SK-N-SH (cell line): ENCODE results near the gene MAP6D1. TPM values are rescaled to one million over a fixed set of nuclear protein-coding genes. Genes with fewer than 3 reads are reported as not detected.

ENCODE experiments used
- CTCF ChIA-PET: fragments of 300-600, 350-600 bp; formaldehyde crosslinking; extraction: SDS; loops from one replicate; lab custom pipeline; 2021; lab: Yijun Ruan, JAX
- POLR2A ChIA-PET: fragments of 350-600 bp; sonication (Branson Sonifier 250); formaldehyde crosslinking; extraction: SDS; loops from one replicate; lab custom pipeline; 2020; ENCODE audit warnings: antibody characterized with exemption, inconsistent platforms; lab: Yijun Ruan, JAX
- DNase-seq: peaks from one replicate; pipeline ENCODE4 v3.0.0; 2012
- H2AFZ ChIP-seq: fragments of 200-600 bp; sonication (generic); 2 replicates; pipeline ENCODE4 v1.8.1; 2016; ENCODE audit warnings: antibody characterized with exemption, mild to moderate bottlenecking, low read depth
- H3F3A ChIP-seq: fragments of 200-600 bp; sonication (generic); replicated peaks from 2 replicates; pipeline ENCODE3; 2016; ENCODE audit warnings: antibody characterized with exemption, mild to moderate bottlenecking; ENCODE audit not compliant: insufficient read depth
- H3K27ac ChIP-seq, 2 experiments: fragments of 200-500 bp in 1 of 2; fragments of 200-600 bp in 1 of 2; sonication (Bioruptor generic) in 1 of 2; sonication (generic), shearing (Covaris generic) in 1 of 2; 2 replicates each; pipeline versions ENCODE4 v1.5.1 to v1.6.1; 2014 to 2016; ENCODE audit warnings: low read depth in 2 of 2, inconsistent platforms in 1 of 2, low read length in 1 of 2, mild to moderate bottlenecking in 1 of 2, mixed read lengths in 1 of 2
- H3K27me3 ChIP-seq: fragments of 200-600 bp; sonication (generic), shearing (Covaris generic); 2 replicates; pipeline ENCODE4 v1.6.1; 2016; ENCODE audit warnings: mixed run types; ENCODE audit not compliant: insufficient read depth
- H3K36me3 ChIP-seq, 2 experiments: fragments of 200-500 bp in 1 of 2; fragments of 200-600 bp in 1 of 2; sonication (Bioruptor generic) in 1 of 2; sonication (generic) in 1 of 2; replicated peaks in 1 of 2; 2 replicates each; pipeline versions ENCODE3 to v1.5.1; 2014 to 2016; ENCODE audit warnings: low read length in 1 of 2, mild to moderate bottlenecking in 1 of 2; ENCODE audit not compliant: insufficient read depth in 2 of 2, control insufficient read depth in 1 of 2
- H3K4me1 ChIP-seq, 2 experiments: fragments of 200-500 bp in 1 of 2; fragments of 200-600 bp in 1 of 2; sonication (Bioruptor generic) in 1 of 2; sonication (generic), shearing (Covaris generic) in 1 of 2; 2 replicates each; pipeline versions ENCODE4 v1.5.1 to v1.6.1; 2014 to 2016; ENCODE audit warnings: low read depth in 1 of 2, low read length in 1 of 2, mixed run types in 1 of 2; ENCODE audit not compliant: insufficient read depth in 2 of 2, control insufficient read depth in 1 of 2
- H3K4me2 ChIP-seq: fragments of 200-600 bp; sonication (generic), shearing (Covaris generic); 2 replicates; pipeline ENCODE4 v1.6.1; 2017; ENCODE audit warnings: mixed run types
- H3K4me3 ChIP-seq, 2 experiments: fragments of 200-500 bp in 1 of 2; fragments of 200-600 bp in 1 of 2; sonication (Bioruptor generic) in 1 of 2; sonication (generic), shearing (Covaris generic) in 1 of 2; 2 replicates each; pipeline versions ENCODE4 v1.5.1 to v1.8.1; 2014 to 2016; ENCODE audit warnings: low read depth in 2 of 2, inconsistent platforms in 1 of 2, low read length in 1 of 2, mild to moderate bottlenecking in 1 of 2, mixed read lengths in 1 of 2, moderate library complexity in 1 of 2
- H3K79me2 ChIP-seq: fragments of 200-600 bp; sonication (generic); 2 replicates; pipeline ENCODE4 v1.8.1; 2017; ENCODE audit warnings: mild to moderate bottlenecking; ENCODE audit not compliant: insufficient read depth
- H3K9ac ChIP-seq: fragments of 200-600 bp; sonication (generic); 2 replicates; pipeline ENCODE4 v1.6.1; 2017; ENCODE audit warnings: mixed run types
- H3K9me2 ChIP-seq: fragments of 200-600 bp; sonication (generic); 2 replicates; pipeline ENCODE4 v1.6.1; 2017; ENCODE audit warnings: mixed run types
- H3K9me3 ChIP-seq: fragments of 200-600 bp; sonication (generic); 2 replicates; pipeline ENCODE4 v1.6.1; 2017; ENCODE audit warnings: mixed run types, mild to moderate bottlenecking, moderate library complexity
- H4K20me1 ChIP-seq: fragments of 200-600 bp; sonication (generic); 2 replicates; pipeline ENCODE4 v1.6.1; 2017; ENCODE audit warnings: mild to moderate bottlenecking, mixed run types; ENCODE audit not compliant: insufficient read depth
- CHD2 ChIP-seq: fragments of 150-350 bp; IDR thresholded peaks from 2 replicates; pipeline ENCODE4 v1.6.1; 2018; ENCODE audit warnings: low read length; ENCODE audit not compliant: partially characterized antibody
- ELF1 ChIP-seq: IDR thresholded peaks from 2 replicates; pipeline ENCODE4 v1.4.0; 2012
- EP300 ChIP-seq, 2 experiments: IDR thresholded peaks; 2 replicates each; pipeline versions ENCODE4 v1.4.0 to v1.6.1; 2012; ENCODE audit warnings: borderline replicate concordance in 1 of 2, low read depth in 1 of 2, low read length in 1 of 2
- FOXM1 ChIP-seq: IDR thresholded peaks from 2 replicates; pipeline ENCODE4 v1.4.0; 2012; ENCODE audit warnings: low read depth, mild to moderate bottlenecking
- GABPA ChIP-seq: IDR thresholded peaks from 2 replicates; pipeline ENCODE4 v1.4.0; 2012; ENCODE audit warnings: low read depth, mild to moderate bottlenecking
- GATA2 ChIP-seq: sonication (generic); formaldehyde crosslinking; IDR thresholded peaks from 2 replicates; pipeline ENCODE4 v1.5.0; 2020; ENCODE audit warnings: mild to moderate bottlenecking, missing genetic modification reagents
- MAX ChIP-seq: IDR thresholded peaks from 2 replicates; pipeline ENCODE4 v1.4.0; 2012; ENCODE audit warnings: low read depth
- MXI1 ChIP-seq: IDR thresholded peaks from 2 replicates; pipeline ENCODE4 v1.6.1; 2012; ENCODE audit warnings: mild to moderate bottlenecking, low read depth, low read length, improper control_type of control experiment
- NFIC ChIP-seq: IDR thresholded peaks from 2 replicates; pipeline ENCODE4 v1.4.0; 2012; ENCODE audit warnings: borderline replicate concordance
- PBX3 ChIP-seq: IDR thresholded peaks from 2 replicates; pipeline ENCODE4; 2012
- POLR2AphosphoS5 ChIP-seq: IDR thresholded peaks from 2 replicates; pipeline ENCODE4 v1.6.1; 2012; ENCODE audit warnings: low read depth, low read length
- RAD21 ChIP-seq: IDR thresholded peaks from 2 replicates; pipeline ENCODE4 v1.6.1; 2012; ENCODE audit warnings: mild to moderate bottlenecking, low read length
- RCOR1 ChIP-seq: fragments of 150-350 bp; IDR thresholded peaks from 2 replicates; pipeline ENCODE4 v1.6.1; 2017; ENCODE audit warnings: antibody characterized with exemption, low read length
- REST ChIP-seq: IDR thresholded peaks from 2 replicates; pipeline ENCODE4 v1.6.1; 2012; ENCODE audit warnings: mild to moderate bottlenecking, low read depth, low read length, moderate library complexity
- SMC3 ChIP-seq: IDR thresholded peaks from 2 replicates; pipeline ENCODE4 v1.6.1; 2012; ENCODE audit warnings: low read depth, low read length, improper control_type of control experiment
- TCF12 ChIP-seq: IDR thresholded peaks from 2 replicates; pipeline ENCODE4 v1.4.0; 2012
- TEAD4 ChIP-seq: IDR thresholded peaks from 2 replicates; pipeline ENCODE4 v1.4.0; 2012; ENCODE audit warnings: mild to moderate bottlenecking, borderline replicate concordance; ENCODE audit not compliant: insufficient read depth
- USF2 ChIP-seq: fragments of 150-350 bp; IDR thresholded peaks from 2 replicates; pipeline ENCODE4 v1.6.1; 2017; ENCODE audit warnings: antibody characterized with exemption, low read length, low read depth, borderline replicate concordance
- WGBS: methylation state at CpG from one replicate; pipeline ENCODE4 v1.1.6; 2017; ENCODE audit warnings: low lambda C conversion rate; 5-methylcytosine and 5-hydroxymethylcytosine counted together
- polyA plus RNA-seq, 3 experiments: library from polyadenylated mRNA; depleted of rRNA; stranded (reverse); fragments of >200 nt; gene quantifications; 2 replicates each; pipeline ENCODE4 v1.2.3, GENCODE V29; 2012

The MAP6D1 gene
- polyA plus RNA-seq, 1 of the 3 experiments (the other 2 are of a cell fraction) = 2.6 TPM

GRCh38 chr3:183827809-183828537 lies 2.6 kb upstream of the MAP6D1 start:
- Histone ChIP-seq H2AFZ (no peak overlapping the region), H3K4me2 (no peak overlapping the region), H3K9me3 (no peaks in the 10 kb centered on the region), H3K36me3 (peaks cover 11 to 37% of the 10 kb centered on the region in 2 experiments), H3K4me1 (peaks cover 0 to 26% of the 10 kb centered on the region in 2 experiments; a peak in 2 of 4 replicates), H3K9ac (no peak overlapping the region), H3F3A (peaks cover 15% of the 10 kb centered on the region), H3K27me3 (no peaks in the 10 kb centered on the region), H3K9me2 (no peaks in the 10 kb centered on the region), H3K79me2 (no peaks in the 10 kb centered on the region), H3K4me3 (no peak overlapping the region), H3K27ac (peak overlapping the region in 1 of 2 experiments; percentile 11; a peak in 1 of 4 replicates), H4K20me1 (0 out of 2 replicates have a peak, but pooled peaks cover 3% of the 10 kb centered on the region)
- DNase-seq = no peak
- CTCF ChIA-PET = interaction anchor here (1.4 to 4.1 kb wide), 2 partner anchors 11 to 57 kb away, joined by 3 to 29 read pairs; partner anchors contain the start of gene PARL
- TF ChIP-seq FOXM1 (no peak), CHD2 (no peak), MAX (no peak), ELF1 (no peak), TCF12 (no peak), GABPA (no peak), REST (no peak), TEAD4 (no peak), PBX3 (no peak), MXI1 (peak; percentile 94), USF2 (no peak), POLR2AphosphoS5 (no peak), RAD21 (0 out of 2 replicates have a peak, but pooled peaks have one; percentile 4), EP300 (IDR thresholded peaks at IDR 0.05; ENCODE audit: borderline replicate concordance in 1 of 2, low read depth in 1 of 2, low read length in 1 of 2) (peak in 1 of 2 experiments; percentile 31; a peak in 1 of 4 replicates), GATA2 (CRISPR knock-in tag) (peak; percentile 65; the same call in 1 of the 2 replicates), SMC3 (no peak), RCOR1 (0 out of 2 replicates have a peak, but pooled peaks have one; percentile 22), NFIC (no peak)
- TF ChIP-seq, all 33 proteins: peak for 5
- POLR2A ChIA-PET = interaction anchor here (0.9 kb wide), 1 partner anchor 10 kb away, joined by 3 read pairs; no protein-coding TSS in a partner anchor
- WGBS = 85% methylated on average over 9 of the region's 14 CpGs
